Raji (cell line): ENCODE data around the gene LCN6.

ENCODE experiments used
- POLR2A ChIP-seq: IDR thresholded peaks from 2 replicates; pipeline ENCODE4 v1.6.1; 2011; ENCODE audit warnings: low read depth, low read length, control low read depth; ENCODE audit not compliant: insufficient read depth

Gene LCN6

GRCh38 chr9:136784249-136784996 is 36.1 kb upstream of the LCN6 start:
- no peak for TF ChIP-seq POLR2A

GRCh38 chr9:136782452-136782851 is 34.1 kb upstream of the LCN6 start:
- no peak for TF ChIP-seq POLR2A

- no peak for TF ChIP-seq POLR2A
These were observed 31.5 kb upstream of the LCN6 start for GRCh38 chr9:136779808-136780207.

GRCh38 chr9:136777359-136777758 is 29.0 kb upstream of the LCN6 start:
- no peak for TF ChIP-seq POLR2A

- TF ChIP-seq POLR2A, result no peak
These were observed 28.6 kb upstream of the LCN6 start for GRCh38 chr9:136776947-136777346.

- no peak for TF ChIP-seq POLR2A
These were observed 26.9 kb upstream of the LCN6 start for GRCh38 chr9:136775191-136775590.

GRCh38 chr9:136774416-136775045 is 26.2 kb upstream of the LCN6 start:
- TF ChIP-seq POLR2A, result no peak

GRCh38 chr9:136773386-136774044 is 25.2 kb upstream of the LCN6 start:
- peak; percentile 59 for TF ChIP-seq POLR2A

GRCh38 chr9:136771907-136772415 is 23.6 kb upstream of the LCN6 start:
- TF ChIP-seq POLR2A, result no peak

GRCh38 chr9:136769710-136770191 is 21.4 kb upstream of the LCN6 start:
- TF ChIP-seq POLR2A, result no peak

- no peak for TF ChIP-seq POLR2A
These were observed 16.7 kb upstream of the LCN6 start for GRCh38 chr9:136765041-136765440.

- TF ChIP-seq POLR2A, result no peak
These were observed 16.1 kb upstream of the LCN6 start, which contains the start of gene LCN15 for GRCh38 chr9:136764301-136764891. Gene LCN15, minus strand, starts transcription at chr9:136764518. Its CDS starts 30 bp downstream, at chr9:136764488.

GRCh38 chr9:136763649-136764035 is 15.3 kb upstream of the LCN6 start:
- no peak for TF ChIP-seq POLR2A

- TF ChIP-seq POLR2A, result no peak
These were observed 14.8 kb upstream of the LCN6 start for GRCh38 chr9:136762915-136763648.

- TF ChIP-seq POLR2A, result no peak
These were observed 13.9 kb upstream of the LCN6 start for GRCh38 chr9:136762221-136762691.

GRCh38 chr9:136761545-136761981 is 13.2 kb upstream of the LCN6 start:
- TF ChIP-seq POLR2A, result no peak
